ENCODE data around the gene ASCC1. TPM values are rescaled to one million over a fixed set of nuclear protein-coding genes. Genes with fewer than 3 reads are reported as not detected.

ASCC1 gene
- total and polyA plus RNA-seq, 2 donors (not counting 1 experiment from before 2014, with no cell fraction given), result 40.2 to 42.1 TPM

- TF ChIP-seq EZH2 (IDR thresholded peaks at IDR 0.05; ENCODE audit: low read length, missing control alignments) (no peak), CTCF (conservative IDR thresholded peaks at IDR 0.05 in 1 of 2, IDR thresholded peaks at IDR 0.05 in 1 of 2; ENCODE audit: low read depth in 1 of 2, low read length in 2 of 2) (no peak)
- Histone ChIP-seq H2AFZ (ENCODE audit: low read length) (no peak overlapping the region), H3K27me3 (ENCODE audit: control insufficient read depth, insufficient read depth, low read length) (no peaks in the 10 kb centered on the region), H3K27ac (ENCODE audit: insufficient read depth, low read length) (no peak overlapping the region), H3K79me2 (ENCODE audit: control insufficient read depth, insufficient read depth, low read length) (no peaks in the 10 kb centered on the region), H3K36me3 (ENCODE audit: control insufficient read depth, insufficient read depth, low read length) (no peaks in the 10 kb centered on the region), H3K4me1 (ENCODE audit: control insufficient read depth, extremely low read depth, insufficient read depth, low read length) (no peaks in the 10 kb centered on the region), H4K20me1 (ENCODE audit: control insufficient read depth, extremely low read depth, insufficient read depth, low read length) (no peaks in the 10 kb centered on the region), H3K4me2 (ENCODE audit: extremely low read depth, insufficient read depth, low read length) (no peak overlapping the region), H3K9ac (ENCODE audit: insufficient read depth, low read length) (no peak overlapping the region), H3K4me3 (replicated peaks in 1 of 4; ENCODE audit: control extremely low read depth in 1 of 4, insufficient read depth in 1 of 4, low read depth in 3 of 4, low read length in 4 of 4) (no peak overlapping the region), H3K9me3 (ENCODE audit: control insufficient read depth, insufficient read depth, low read depth, low read length) (no peaks in the 10 kb centered on the region)
- no peak for DNase-seq (ENCODE audit: low read depth in 2 of 2)
These were observed 18.6 kb upstream of the ASCC1 start for GRCh38 chr10:72234560-72235095.

GRCh38 chr10:72233621-72234020 lies 17.5 kb upstream of the ASCC1 start:
- Histone ChIP-seq H4K20me1 (ENCODE audit: control insufficient read depth, extremely low read depth, insufficient read depth, low read length) (no peaks in the 10 kb centered on the region), H3K4me1 (ENCODE audit: control insufficient read depth, extremely low read depth, insufficient read depth, low read length) (no peaks in the 10 kb centered on the region), H3K27me3 (ENCODE audit: control insufficient read depth, insufficient read depth, low read length) (no peaks in the 10 kb centered on the region), H3K9ac (ENCODE audit: insufficient read depth, low read length) (no peak overlapping the region), H2AFZ (ENCODE audit: low read length) (no peak overlapping the region), H3K79me2 (ENCODE audit: control insufficient read depth, insufficient read depth, low read length) (no peaks in the 10 kb centered on the region), H3K4me2 (ENCODE audit: extremely low read depth, insufficient read depth, low read length) (no peak overlapping the region), H3K4me3 (replicated peaks in 1 of 4; ENCODE audit: control extremely low read depth in 1 of 4, insufficient read depth in 1 of 4, low read depth in 3 of 4, low read length in 4 of 4) (no peak overlapping the region), H3K9me3 (ENCODE audit: control insufficient read depth, insufficient read depth, low read depth, low read length) (no peaks in the 10 kb centered on the region), H3K27ac (ENCODE audit: insufficient read depth, low read length) (no peak overlapping the region), H3K36me3 (ENCODE audit: control insufficient read depth, insufficient read depth, low read length) (no peaks in the 10 kb centered on the region)
- TF ChIP-seq CTCF (conservative IDR thresholded peaks at IDR 0.05 in 1 of 2, IDR thresholded peaks at IDR 0.05 in 1 of 2; ENCODE audit: low read depth in 1 of 2, low read length in 2 of 2), result no peak
- TF ChIP-seq EZH2 (IDR thresholded peaks at IDR 0.05; ENCODE audit: low read length, missing control alignments), result no peak
- DNase-seq (ENCODE audit: low read depth in 2 of 2), result no peak

GRCh38 chr10:72229261-72230251 lies 13.5 kb upstream of the ASCC1 start:
- H3K9ac ChIP-seq (ENCODE audit: insufficient read depth, low read length), result no peak overlapping the region
- H3K36me3 ChIP-seq (ENCODE audit: control insufficient read depth, insufficient read depth, low read length), result no peaks in the 10 kb centered on the region
- H3K4me2 ChIP-seq (ENCODE audit: extremely low read depth, insufficient read depth, low read length), result no peak overlapping the region
- DNase-seq (ENCODE audit: low read depth in 2 of 2), result peak in 1 of 2 donors; percentile 85
- no peak overlapping the region for H3K27ac ChIP-seq (ENCODE audit: insufficient read depth, low read length)
- H4K20me1 ChIP-seq (ENCODE audit: control insufficient read depth, extremely low read depth, insufficient read depth, low read length), result no peaks in the 10 kb centered on the region
- H2AFZ ChIP-seq (ENCODE audit: low read length), result no peak overlapping the region
- no peaks in the 10 kb centered on the region for H3K79me2 ChIP-seq (ENCODE audit: control insufficient read depth, insufficient read depth, low read length)
- no peak overlapping the region for H3K4me3 ChIP-seq (replicated peaks in 1 of 4; ENCODE audit: control extremely low read depth in 1 of 4, insufficient read depth in 1 of 4, low read depth in 3 of 4, low read length in 4 of 4)
- TF ChIP-seq EZH2 (IDR thresholded peaks at IDR 0.05; ENCODE audit: low read length, missing control alignments) (no peak), CTCF (conservative IDR thresholded peaks at IDR 0.05 in 1 of 2, IDR thresholded peaks at IDR 0.05 in 1 of 2; ENCODE audit: low read depth in 1 of 2, low read length in 2 of 2) (no peak)
- H3K9me3 ChIP-seq (ENCODE audit: control insufficient read depth, insufficient read depth, low read depth, low read length), result no peaks in the 10 kb centered on the region
- no peaks in the 10 kb centered on the region for H3K4me1 ChIP-seq (ENCODE audit: control insufficient read depth, extremely low read depth, insufficient read depth, low read length)
- no peaks in the 10 kb centered on the region for H3K27me3 ChIP-seq (ENCODE audit: control insufficient read depth, insufficient read depth, low read length)
